Measurements from ENCODE around the gene CACNB2. TPM values are rescaled to one million over a fixed set of nuclear protein-coding genes. Genes with fewer than 3 reads are reported as not detected.

The CACNB2 gene
- total RNA-seq, 1 donor from 2014 or later: 0.96 TPM

- no peak for DNase-seq (ENCODE audit: low spot score in 2 of 2)
- Histone ChIP-seq H3K27me3 (no peaks in the 10 kb centered on the region), H3K4me3 (no peak overlapping the region), H3K9me3 (no peaks in the 10 kb centered on the region), H3K4me1 (no peaks in the 10 kb centered on the region), H3K36me3 (peaks cover 2 to 44% of the 10 kb centered on the region in 2 donors), H3K27ac (no peak overlapping the region)
- TF ChIP-seq, protein P1, sequence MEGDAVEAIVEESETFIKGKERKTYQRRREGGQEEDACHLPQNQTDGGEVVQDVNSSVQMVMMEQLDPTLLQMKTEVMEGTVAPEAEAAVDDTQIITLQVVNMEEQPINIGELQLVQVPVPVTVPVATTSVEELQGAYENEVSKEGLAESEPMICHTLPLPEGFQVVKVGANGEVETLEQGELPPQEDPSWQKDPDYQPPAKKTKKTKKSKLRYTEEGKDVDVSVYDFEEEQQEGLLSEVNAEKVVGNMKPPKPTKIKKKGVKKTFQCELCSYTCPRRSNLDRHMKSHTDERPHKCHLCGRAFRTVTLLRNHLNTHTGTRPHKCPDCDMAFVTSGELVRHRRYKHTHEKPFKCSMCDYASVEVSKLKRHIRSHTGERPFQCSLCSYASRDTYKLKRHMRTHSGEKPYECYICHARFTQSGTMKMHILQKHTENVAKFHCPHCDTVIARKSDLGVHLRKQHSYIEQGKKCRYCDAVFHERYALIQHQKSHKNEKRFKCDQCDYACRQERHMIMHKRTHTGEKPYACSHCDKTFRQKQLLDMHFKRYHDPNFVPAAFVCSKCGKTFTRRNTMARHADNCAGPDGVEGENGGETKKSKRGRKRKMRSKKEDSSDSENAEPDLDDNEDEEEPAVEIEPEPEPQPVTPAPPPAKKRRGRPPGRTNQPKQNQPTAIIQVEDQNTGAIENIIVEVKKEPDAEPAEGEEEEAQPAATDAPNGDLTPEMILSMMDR (IDR thresholded peaks at IDR 0.05): no peak
- intact Hi-C loops (cut with DNase I): no loop called here
These were observed 416.4 kb downstream of the CACNB2 start for GRCh38 chr10:18556522-18557147.

GRCh38 chr10:18557960-18558359 lies 417.7 kb downstream of the CACNB2 start:
- H3K4me3 ChIP-seq: no peak overlapping the region
- intact Hi-C loops (cut with DNase I): no loop called here
- H3K27me3 ChIP-seq: no peaks in the 10 kb centered on the region
- TF ChIP-seq, protein P1 (IDR thresholded peaks at IDR 0.05): no peak
- no peak for DNase-seq (ENCODE audit: low spot score in 2 of 2)
- H3K36me3 ChIP-seq: peaks cover 2 to 50% of the 10 kb centered on the region in 2 donors
- H3K4me1 ChIP-seq: no peaks in the 10 kb centered on the region
- no peaks in the 10 kb centered on the region for H3K9me3 ChIP-seq
- no peak overlapping the region for H3K27ac ChIP-seq

DNA sequence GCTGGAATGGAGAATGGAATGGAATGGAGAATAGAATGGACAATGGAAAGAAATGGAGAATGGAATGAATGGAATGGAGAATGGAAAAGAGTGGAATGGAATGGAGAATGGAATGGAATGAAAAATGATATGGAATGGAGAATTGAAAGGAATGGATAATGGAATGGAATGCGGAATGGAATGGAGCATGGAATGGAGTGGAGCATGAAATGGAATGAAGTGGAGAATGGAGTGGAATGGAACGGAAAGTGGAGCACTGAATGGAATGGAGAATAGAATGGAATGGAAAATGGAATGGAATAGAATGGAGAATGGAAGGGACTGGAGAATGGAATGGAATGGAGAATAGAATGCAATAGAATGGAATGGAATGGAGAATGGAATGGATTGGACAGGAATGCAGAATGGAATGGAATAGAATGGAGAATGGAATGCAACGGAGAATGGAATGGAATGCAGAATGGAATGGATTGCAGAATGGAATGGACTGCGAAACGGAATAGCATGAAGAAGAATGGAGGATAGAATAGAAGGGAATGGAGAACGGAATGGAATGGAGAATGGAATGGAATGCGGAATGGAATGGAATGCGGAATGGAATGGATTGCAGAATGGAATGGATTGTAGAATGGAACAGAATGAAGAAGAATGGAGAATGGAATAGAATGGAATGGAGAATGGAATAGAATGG lies 421.8 kb downstream of the CACNB2 start:
- H3K27me3 ChIP-seq: no peaks in the 10 kb centered on the region
- no peak overlapping the region for H3K27ac ChIP-seq
- H3K4me3 ChIP-seq: no peak overlapping the region
- H3K9me3 ChIP-seq: peaks cover 0 to 3% of the 10 kb centered on the region in 2 donors
- DNase-seq (ENCODE audit: low spot score in 2 of 2): no peak
- no peaks in the 10 kb centered on the region for H3K4me1 ChIP-seq
- intact Hi-C loops (cut with DNase I): no loop called here
- TF ChIP-seq, protein P1 (IDR thresholded peaks at IDR 0.05): no peak
- peaks cover 2 to 27% of the 10 kb centered on the region in 2 donors for H3K36me3 ChIP-seq

DNA sequence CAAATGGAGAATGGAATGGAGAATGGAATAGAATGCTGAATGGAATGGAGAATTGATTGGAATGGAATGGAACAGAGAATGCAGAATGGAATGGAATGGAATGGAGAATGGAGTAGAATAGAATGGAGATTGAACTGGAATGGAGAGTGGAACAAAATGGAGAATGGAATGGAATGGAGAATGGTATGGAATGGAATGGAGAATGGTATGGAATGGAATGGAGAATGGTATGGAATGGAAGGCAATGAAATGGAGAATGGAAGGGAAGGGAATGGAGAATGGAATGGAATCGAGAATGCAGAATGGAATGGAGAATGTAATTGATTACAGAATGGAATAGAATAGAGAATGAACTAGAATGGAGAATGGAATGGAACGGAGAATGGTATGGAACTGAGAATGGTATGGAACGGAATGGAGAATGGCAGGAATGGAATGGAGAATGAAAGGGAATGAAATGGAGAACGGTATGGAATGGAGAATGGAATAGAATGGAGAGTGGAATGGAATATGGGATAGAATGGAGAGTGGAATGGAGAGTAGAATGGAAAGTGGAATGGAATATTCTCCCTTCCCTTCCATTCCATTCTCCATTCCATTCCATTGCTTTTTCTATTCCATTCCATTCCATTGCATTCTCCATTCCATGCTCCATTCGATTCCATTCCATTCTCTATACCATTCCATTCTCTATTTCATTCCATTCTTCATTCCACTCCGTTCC lies 422.9 kb downstream of the CACNB2 start:
- TF ChIP-seq, protein P1 (IDR thresholded peaks at IDR 0.05): no peak
- Histone ChIP-seq H3K36me3 (peaks cover 2 to 23% of the 10 kb centered on the region in 2 donors), H3K4me3 (no peak overlapping the region), H3K4me1 (no peaks in the 10 kb centered on the region), H3K9me3 (peaks cover 0 to 3% of the 10 kb centered on the region in 2 donors), H3K27me3 (no peaks in the 10 kb centered on the region), H3K27ac (no peak overlapping the region)
- no peak for DNase-seq (ENCODE audit: low spot score in 2 of 2)
- intact Hi-C loops (cut with DNase I): no loop called here

DNA sequence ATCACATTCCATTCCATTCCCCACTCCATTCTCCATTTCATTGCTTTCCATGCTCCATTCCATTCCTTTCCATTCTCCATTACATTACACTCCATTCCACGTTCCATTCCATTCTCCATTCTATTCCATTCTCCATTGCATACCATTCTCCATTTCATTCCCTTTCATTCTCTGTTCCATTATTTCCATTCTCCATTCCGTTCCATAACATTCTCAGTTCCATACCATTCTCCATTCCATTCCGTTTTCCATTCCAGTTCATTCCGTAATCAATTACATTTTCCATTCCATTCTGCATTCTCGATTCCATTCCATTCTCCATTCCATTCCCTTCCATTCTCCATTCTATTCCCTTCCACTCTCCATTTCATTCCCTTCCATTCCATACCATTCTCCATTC lies 424.8 kb downstream of the CACNB2 start:
- Histone ChIP-seq H3K9me3 (peaks cover 0 to 8% of the 10 kb centered on the region in 2 donors), H3K36me3 (peaks cover 0 to 8% of the 10 kb centered on the region in 2 donors), H3K27me3 (no peaks in the 10 kb centered on the region), H3K4me3 (no peak overlapping the region), H3K27ac (no peak overlapping the region), H3K4me1 (no peaks in the 10 kb centered on the region)
- TF ChIP-seq, protein P1 (IDR thresholded peaks at IDR 0.05): no peak
- no peak for DNase-seq (ENCODE audit: low spot score in 2 of 2)
- intact Hi-C loops (cut with DNase I): no loop called here

Data from ascending aorta (tissue), 2 donors.